NOMO-1 treated with DMSO at 0.1 percent for 48 hours (cell line): ENCODE data around the gene SERINC2.

Source experiments
- DNase-seq: peaks from one replicate; lab custom pipeline; 2025; ENCODE audit not compliant: unreplicated experiment; lab: John Stamatoyannopoulos, UW

Gene SERINC2

GRCh38 chr1:31412732-31413404 is at the start of gene SERINC2:
Gene SERINC2 (plus strand): TSS chr1:31413213. CDS start chr1:31413266, 53 bp downstream.
- no peak for DNase-seq

- no peak for DNase-seq
Observed at GRCh38 chr1:31364561-31365250, 48.3 kb upstream of the SERINC2 start.

- no peak for DNase-seq
Observed at GRCh38 chr1:31366796-31367195, 46.2 kb upstream of the SERINC2 start.

- no peak for DNase-seq
Observed at GRCh38 chr1:31368611-31369107, 44.4 kb upstream of the SERINC2 start.

GRCh38 chr1:31370021-31370420 is 43.0 kb upstream of the SERINC2 start:
- DNase-seq = no peak

- DNase-seq = no peak
Observed at GRCh38 chr1:31370565-31370964, 42.4 kb upstream of the SERINC2 start.

GRCh38 chr1:31371121-31371959 is 41.7 kb upstream of the SERINC2 start:
- DNase-seq = no peak

- no peak for DNase-seq
Observed at GRCh38 chr1:31372051-31372450, 41.0 kb upstream of the SERINC2 start.

- no peak for DNase-seq
Observed at GRCh38 chr1:31372751-31373055, 40.3 kb upstream of the SERINC2 start.

- peak; percentile 7 for DNase-seq
Observed at GRCh38 chr1:31373056-31373896, 39.7 kb upstream of the SERINC2 start, which contains the start of gene FABP3. Gene FABP3 (minus strand): TSS chr1:31373076. CDS start chr1:31373014, 62 bp downstream.

- no peak for DNase-seq
Observed at GRCh38 chr1:31373897-31374486, 39.0 kb upstream of the SERINC2 start.

GRCh38 chr1:31374511-31375196 is 38.4 kb upstream of the SERINC2 start:
- DNase-seq = no peak

- DNase-seq = no peak
Observed at GRCh38 chr1:31376375-31377134, 36.5 kb upstream of the SERINC2 start.

GRCh38 chr1:31377364-31377863 is 35.6 kb upstream of the SERINC2 start:
- no peak for DNase-seq

GRCh38 chr1:31378001-31378400 is 35.0 kb upstream of the SERINC2 start:
- no peak for DNase-seq

- no peak for DNase-seq
Observed at GRCh38 chr1:31380181-31380580, 32.8 kb upstream of the SERINC2 start.

GRCh38 chr1:31381394-31382294 is 31.4 kb upstream of the SERINC2 start:
- DNase-seq = no peak
